Body of pancreas (tissue), 4 donors: ENCODE data around the gene SPATS2. TPM values are rescaled to one million over a fixed set of nuclear protein-coding genes. Genes with fewer than 3 reads are reported as not detected.

Source experiments
- ATAC-seq: fragments of 150-250 bp; one replicate; pipeline ENCODE4 v1.9.1; 2016
- DNase-seq, 4 donors: peaks; one replicate each; pipeline ENCODE4 v3.0.0-alpha.2; 2019
- H3K27ac ChIP-seq, 4 donors: fragments of 200-600 bp; sonication (generic); 1 replicate in 3 of 4; 2 replicates in 1 of 4; pipeline versions ENCODE4 v1.5.1 to v1.6.1; 2016 to 2019; ENCODE audit warnings: mild to moderate bottlenecking in 1 of 4, mixed read lengths in 1 of 4, moderate library complexity in 1 of 4
- H3K27me3 ChIP-seq, 2 donors: fragments of 200-600 bp; sonication (generic); one replicate each; pipeline ENCODE4 v1.6.0; 2016; ENCODE audit warnings: mild to moderate bottlenecking in 1 of 2
- H3K36me3 ChIP-seq, 2 donors: fragments of 200-600 bp; sonication (generic); replicated peaks in 1 of 2; 2 replicates each; pipeline ENCODE4 v1.5.1; 2016; ENCODE audit warnings: low read depth in 2 of 2; ENCODE audit not compliant: insufficient read depth in 1 of 2
- H3K4me1 ChIP-seq: fragments of 200-600 bp; sonication (generic); one replicate; pipeline ENCODE4 v1.6.0; 2016
- H3K4me3 ChIP-seq, 2 donors: fragments of 200-600 bp; sonication (generic); 1 replicate in 1 of 2; 2 replicates in 1 of 2; pipeline ENCODE4 v1.5.1; 2016 to 2019
- H3K9me3 ChIP-seq, 3 donors: fragments of 200-600 bp; sonication (generic); 1 replicate in 2 of 3; 2 replicates in 1 of 3; pipeline ENCODE4 v1.5.1; 2016
- POLR2A ChIP-seq, 3 donors: fragments of 450-650 bp; IDR thresholded peaks; one replicate each; pipeline ENCODE4 v1.6.1; 2016; ENCODE audit warnings: antibody characterized with exemption in 3 of 3, mild to moderate bottlenecking in 2 of 3
- WGBS, 2 donors: methylation state at CpG; one replicate each; pipeline ENCODE4 v1.1.5; 2017; 5-methylcytosine and 5-hydroxymethylcytosine counted together
- intact Hi-C: fragments of 100-400 bp; cut with DNase I; formaldehyde crosslinking; loops from one replicate; pipeline ENCODE4 v1.15.1; 2023
- total RNA-seq, 2 donors: library from RNA; depleted of rRNA; stranded (reverse); fragments of >200 nt; gene quantifications; one replicate each; pipeline ENCODE4 v1.1.0, GENCODE V29; 2016
- TF ChIP-seq, protein P1 (sequence below), 7 experiments: fragments of 450-650 bp in 4 of 7; fragments of 200-600 bp in 3 of 7; sonication (generic) in 3 of 7; IDR thresholded peaks; one replicate each; pipeline ENCODE4 v1.5.1; 2016 to 2019; ENCODE audit warnings: antibody characterized with exemption in 7 of 7

The SPATS2 gene
- total RNA-seq, 2 donors from 2014 or later = 10.9 to 17.5 TPM

GRCh38 chr12:49413010-49413409, 45.7 kb downstream of the SPATS2 start:
- H3K9me3 ChIP-seq = no peaks in the 10 kb centered on the region
- H3K4me3 ChIP-seq = no peak overlapping the region
- ATAC-seq = no peak
- no peaks in the 10 kb centered on the region for H3K27me3 ChIP-seq
- 82 to 88% methylated on average over 6 of the region's 6 CpGs for WGBS, 2 donors
- TF ChIP-seq, protein P1, sequence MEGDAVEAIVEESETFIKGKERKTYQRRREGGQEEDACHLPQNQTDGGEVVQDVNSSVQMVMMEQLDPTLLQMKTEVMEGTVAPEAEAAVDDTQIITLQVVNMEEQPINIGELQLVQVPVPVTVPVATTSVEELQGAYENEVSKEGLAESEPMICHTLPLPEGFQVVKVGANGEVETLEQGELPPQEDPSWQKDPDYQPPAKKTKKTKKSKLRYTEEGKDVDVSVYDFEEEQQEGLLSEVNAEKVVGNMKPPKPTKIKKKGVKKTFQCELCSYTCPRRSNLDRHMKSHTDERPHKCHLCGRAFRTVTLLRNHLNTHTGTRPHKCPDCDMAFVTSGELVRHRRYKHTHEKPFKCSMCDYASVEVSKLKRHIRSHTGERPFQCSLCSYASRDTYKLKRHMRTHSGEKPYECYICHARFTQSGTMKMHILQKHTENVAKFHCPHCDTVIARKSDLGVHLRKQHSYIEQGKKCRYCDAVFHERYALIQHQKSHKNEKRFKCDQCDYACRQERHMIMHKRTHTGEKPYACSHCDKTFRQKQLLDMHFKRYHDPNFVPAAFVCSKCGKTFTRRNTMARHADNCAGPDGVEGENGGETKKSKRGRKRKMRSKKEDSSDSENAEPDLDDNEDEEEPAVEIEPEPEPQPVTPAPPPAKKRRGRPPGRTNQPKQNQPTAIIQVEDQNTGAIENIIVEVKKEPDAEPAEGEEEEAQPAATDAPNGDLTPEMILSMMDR (IDR thresholded peaks at IDR 0.05) = no peak
- TF ChIP-seq POLR2A (IDR thresholded peaks at IDR 0.05) = no peak
- H3K4me1 ChIP-seq = no peaks in the 10 kb centered on the region
- no peak for DNase-seq
- no peak overlapping the region for H3K27ac ChIP-seq
- H3K36me3 ChIP-seq = no peaks in the 10 kb centered on the region
- intact Hi-C loops = no loop called here

- ATAC-seq (no peak), DNase-seq (no peak)
- Histone ChIP-seq H3K9me3 (no peaks in the 10 kb centered on the region), H3K36me3 (no peaks in the 10 kb centered on the region), H3K27ac (no peak overlapping the region), H3K4me3 (no peak overlapping the region), H3K4me1 (no peaks in the 10 kb centered on the region), H3K27me3 (no peaks in the 10 kb centered on the region)
- intact Hi-C loops = no loop called here
- TF ChIP-seq, protein P1 (IDR thresholded peaks at IDR 0.05) = no peak
- TF ChIP-seq POLR2A (IDR thresholded peaks at IDR 0.05) = no peak
Observed at GRCh38 chr12:49413796-49414195, 46.5 kb downstream of the SPATS2 start.

GRCh38 chr12:49414364-49414763, 47.1 kb downstream of the SPATS2 start:
- ATAC-seq = no peak
- no peaks in the 10 kb centered on the region for H3K9me3 ChIP-seq
- WGBS, 2 donors = 60 to 80% methylated on average over 2 of the region's 2 CpGs

GRCh38 chr12:49415521-49415970, 48.3 kb downstream of the SPATS2 start:
- no peaks in the 10 kb centered on the region for H3K9me3 ChIP-seq
- DNase-seq (no peak), ATAC-seq (no peak)
- H3K4me3 ChIP-seq = no peak overlapping the region
- H3K36me3 ChIP-seq = no peaks in the 10 kb centered on the region
- H3K4me1 ChIP-seq = no peaks in the 10 kb centered on the region
- 91 to 100% methylated on average over 3 of the region's 3 CpGs for WGBS, 2 donors
- no peaks in the 10 kb centered on the region for H3K27me3 ChIP-seq
- TF ChIP-seq, protein P1 (IDR thresholded peaks at IDR 0.05) = no peak
- TF ChIP-seq POLR2A (IDR thresholded peaks at IDR 0.05) = no peak
- H3K27ac ChIP-seq = no peak overlapping the region
- intact Hi-C loops = no loop called here

More at GRCh38 chr12:49414364-49414763, 47.1 kb downstream of the SPATS2 start:
- Histone ChIP-seq H3K27ac (no peak overlapping the region), H3K4me3 (no peak overlapping the region), H3K27me3 (no peaks in the 10 kb centered on the region), H3K4me1 (no peaks in the 10 kb centered on the region), H3K36me3 (no peaks in the 10 kb centered on the region)
- TF ChIP-seq POLR2A (IDR thresholded peaks at IDR 0.05) = no peak
- DNase-seq = no peak
- intact Hi-C loops = no loop called here

DNA sequence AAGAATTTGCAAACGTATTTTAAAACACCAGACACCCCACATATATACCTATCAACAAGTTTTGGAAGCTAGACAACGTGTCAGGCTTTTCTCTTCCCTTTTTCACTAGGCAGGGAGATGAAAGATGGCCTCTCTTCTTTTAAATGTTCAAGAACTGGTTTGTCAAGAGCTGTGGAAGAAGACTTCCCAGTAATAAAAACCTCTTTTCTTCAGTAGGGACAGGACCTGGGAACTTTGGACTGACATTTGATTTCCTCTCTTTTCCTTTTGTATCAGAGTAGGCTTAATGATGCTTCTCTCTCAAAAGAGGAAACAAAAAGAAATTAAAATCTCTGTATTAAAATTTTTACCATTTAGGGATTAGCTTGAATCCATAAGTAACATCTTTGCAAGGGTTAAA, 49.6 kb downstream of the SPATS2 start:
- 76 to 78% methylated on average over 2 of the region's 2 CpGs for WGBS, 2 donors

More for the DNA sequence above, 49.6 kb downstream of the SPATS2 start:
- no peaks in the 10 kb centered on the region for H3K36me3 ChIP-seq
- H3K4me1 ChIP-seq = no peaks in the 10 kb centered on the region
- H3K27me3 ChIP-seq = no peaks in the 10 kb centered on the region
- H3K9me3 ChIP-seq = no peaks in the 10 kb centered on the region
- ATAC-seq (no peak), DNase-seq (no peak)
- intact Hi-C loops = no loop called here
- TF ChIP-seq, protein P1 (IDR thresholded peaks at IDR 0.05) = no peak
- no peak overlapping the region for H3K4me3 ChIP-seq
- H3K27ac ChIP-seq = no peak overlapping the region
